Activated CD8-positive, alpha-beta memory T cell treated with anti-CD3 and anti-CD28 coated beads, Interleukin-2, amount 10 ng/mL, durations not matched to agents 7 days and 5 days (primary cell): Measurements from ENCODE around the gene RALGAPB. TPM values are rescaled to one million over a fixed set of nuclear protein-coding genes. Genes with fewer than 3 reads are reported as not detected.

Experiments used
- ATAC-seq: fragments of 150-1000 bp; cut with Tn5 transposase; one replicate; pipeline ENCODE4 v1.10.0; 2021; ENCODE audit warnings: moderate library complexity
- CTCF ChIA-PET: fragments of 350-600 bp; sonication (Branson Sonifier 250); formaldehyde crosslinking; loops from one replicate; lab custom pipeline; 2021; ENCODE audit warnings: antibody characterized with exemption; lab: Charles Lee
- DNase-seq: peaks from one replicate; pipeline ENCODE4 v3.0.0-alpha.2; 2020
- H3K27ac Mint-ChIP-seq: one replicate; pipeline ENCODE4 v1.8.0; 2021; ENCODE audit warnings: mild to moderate bottlenecking, mixed read lengths
- H3K27me3 Mint-ChIP-seq: one replicate; pipeline ENCODE4 v1.8.0; 2021; ENCODE audit warnings: mixed read lengths
- H3K36me3 Mint-ChIP-seq: one replicate; pipeline ENCODE4 v1.8.0; 2021; ENCODE audit warnings: mild to moderate bottlenecking, mixed read lengths
- H3K4me1 Mint-ChIP-seq: one replicate; pipeline ENCODE4 v1.8.0; 2021; ENCODE audit warnings: mixed read lengths
- H3K4me3 Mint-ChIP-seq: one replicate; pipeline ENCODE4 v1.8.0; 2021; ENCODE audit warnings: mild to moderate bottlenecking, moderate library complexity, mixed read lengths
- H3K9me3 Mint-ChIP-seq: one replicate; pipeline ENCODE4 v1.8.0; 2022; ENCODE audit warnings: low read depth, mixed read lengths
- total RNA-seq, 2 experiments: library from RNA; stranded (reverse); gene quantifications; one replicate each; pipeline ENCODE4 v1.2.3, GENCODE V29; 2021

Gene RALGAPB
- total RNA-seq, 2 experiments from 2014 or later, result 31.9 to 32.2 TPM

DNA sequence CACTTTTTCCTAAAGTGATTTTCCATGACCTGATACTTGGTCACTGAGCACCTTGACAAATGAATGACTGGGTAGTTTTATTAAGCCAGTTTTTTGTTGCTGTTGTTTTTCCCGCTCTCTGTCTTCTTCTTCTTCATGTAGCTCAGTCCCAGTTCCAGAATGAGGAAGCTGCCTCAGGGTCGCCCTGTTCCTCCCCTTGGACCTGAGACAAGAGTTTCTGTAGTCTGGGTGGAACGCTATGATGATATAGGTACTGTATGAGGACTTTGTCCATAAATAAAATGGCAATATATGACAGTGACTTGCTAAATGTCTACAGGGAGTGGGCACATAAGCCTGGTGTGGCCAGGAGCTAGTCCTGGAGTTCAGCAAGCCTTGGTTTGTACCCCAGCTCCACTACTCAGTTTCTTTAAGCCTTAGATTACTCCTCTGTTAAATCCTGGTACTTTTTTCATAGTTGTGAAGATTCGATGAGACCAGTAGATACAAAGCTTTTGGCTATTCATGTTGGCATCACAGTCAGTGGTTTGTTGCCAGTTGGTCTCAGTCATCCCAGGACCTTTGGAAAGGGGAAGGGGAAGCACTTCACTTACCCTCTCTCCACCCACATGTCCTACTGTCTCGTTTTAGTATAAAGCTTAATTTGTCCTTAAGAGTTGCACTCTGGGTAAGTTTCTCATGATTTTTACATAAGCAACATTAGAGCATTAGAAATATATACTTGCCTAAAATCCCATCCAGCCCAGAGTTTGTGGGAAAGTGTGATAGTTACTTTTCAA lies 97.3 kb downstream of the RALGAPB start:
- no peak overlapping the region for H3K4me3 Mint-ChIP-seq
- CTCF ChIA-PET, result no interaction called here
- DNase-seq (no peak), ATAC-seq (no peak)
- H3K27ac Mint-ChIP-seq, result no peak overlapping the region
- H3K27me3 Mint-ChIP-seq, result no peaks in the 10 kb centered on the region
- H3K4me1 Mint-ChIP-seq, result no peaks in the 10 kb centered on the region
- H3K36me3 Mint-ChIP-seq, result peaks cover 13% of the 10 kb centered on the region
- no peaks in the 10 kb centered on the region for H3K9me3 Mint-ChIP-seq

GRCh38 chr20:38573413-38573812 lies 100.8 kb downstream of the RALGAPB start:
- no peaks in the 10 kb centered on the region for H3K4me1 Mint-ChIP-seq

DNA sequence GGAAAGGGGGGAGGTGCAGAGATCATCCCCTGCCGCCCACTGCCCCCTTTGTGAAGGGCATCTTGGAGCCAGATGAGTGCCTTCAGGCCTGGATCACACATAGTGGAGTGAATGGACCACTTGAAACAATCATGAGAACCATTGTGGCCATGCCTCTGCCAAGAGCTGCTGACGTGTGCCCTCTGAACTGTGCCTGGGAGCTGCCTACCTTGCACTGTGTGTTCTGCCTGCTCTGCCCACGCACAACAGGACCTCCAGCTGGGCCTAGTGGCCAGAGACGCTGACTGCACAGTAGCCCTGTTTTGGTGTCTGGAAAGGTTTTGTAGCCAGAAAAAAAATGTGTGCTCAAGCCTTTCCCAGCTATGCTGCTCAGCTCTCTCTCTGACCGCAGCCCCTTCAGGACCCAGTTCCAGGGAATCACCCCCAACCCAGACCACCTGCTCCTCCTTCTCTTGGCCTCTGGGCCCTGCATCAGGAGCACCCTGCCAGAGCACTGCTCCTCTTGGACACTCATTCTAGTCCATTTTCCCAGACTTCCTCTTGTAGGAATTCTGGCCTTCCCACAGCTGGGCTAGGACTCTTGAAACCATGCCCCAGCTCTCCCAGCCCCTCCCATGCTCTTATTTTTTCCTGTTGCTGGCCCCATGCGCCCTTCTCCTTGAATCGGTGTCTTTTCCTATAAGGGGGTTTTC lies 106.7 kb downstream of the RALGAPB start:
- H3K27me3 Mint-ChIP-seq, result no peaks in the 10 kb centered on the region
- DNase-seq (no peak), ATAC-seq (no peak)
- H3K36me3 Mint-ChIP-seq, result peaks cover 12% of the 10 kb centered on the region
- no peak overlapping the region for H3K27ac Mint-ChIP-seq
- CTCF ChIA-PET, result no interaction called here
- H3K4me1 Mint-ChIP-seq, result no peaks in the 10 kb centered on the region
- H3K4me3 Mint-ChIP-seq, result no peak overlapping the region
- H3K9me3 Mint-ChIP-seq, result no peaks in the 10 kb centered on the region

More at GRCh38 chr20:38573413-38573812, 100.8 kb downstream of the RALGAPB start:
- Mint-ChIP-seq H3K36me3 (peaks cover 18% of the 10 kb centered on the region), H3K4me3 (no peak overlapping the region), H3K27ac (no peak overlapping the region), H3K27me3 (no peaks in the 10 kb centered on the region), H3K9me3 (no peaks in the 10 kb centered on the region)
- ATAC-seq, result no peak
- CTCF ChIA-PET, result no interaction called here
- DNase-seq, result no peak

DNA sequence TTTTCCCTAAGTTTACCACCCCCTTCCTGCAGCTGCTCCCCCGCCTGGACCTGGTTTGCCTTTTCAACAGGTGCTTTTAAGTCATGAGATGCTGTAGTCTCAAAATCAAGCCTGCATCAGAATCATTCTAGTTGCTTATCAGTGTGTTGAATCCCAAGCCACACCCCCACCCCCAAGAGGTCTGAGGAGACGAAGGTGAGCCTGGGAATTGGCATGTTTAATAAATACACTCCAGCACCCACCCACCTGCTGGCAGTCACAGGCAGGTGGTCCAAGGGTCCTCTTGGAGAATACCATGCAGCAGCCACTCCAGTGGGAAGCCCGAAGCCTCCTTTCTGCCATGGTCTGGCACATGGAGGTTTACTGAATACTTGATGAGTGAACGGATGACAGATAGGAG lies 107.3 kb downstream of the RALGAPB start:
- Mint-ChIP-seq H3K4me1 (no peaks in the 10 kb centered on the region), H3K4me3 (no peak overlapping the region), H3K9me3 (no peaks in the 10 kb centered on the region), H3K36me3 (peaks cover 6% of the 10 kb centered on the region), H3K27me3 (no peaks in the 10 kb centered on the region), H3K27ac (no peak overlapping the region)
- CTCF ChIA-PET, result no interaction called here
- DNase-seq (no peak), ATAC-seq (no peak)

- H3K27me3 Mint-ChIP-seq, result no peaks in the 10 kb centered on the region
- H3K9me3 Mint-ChIP-seq, result no peaks in the 10 kb centered on the region
- ATAC-seq (no peak), DNase-seq (no peak)
- H3K4me3 Mint-ChIP-seq, result no peak within 1 kb of the TSS
- H3K36me3 Mint-ChIP-seq, result no peaks in the 10 kb centered on the region
- no peak within 1 kb of the TSS for H3K27ac Mint-ChIP-seq
- CTCF ChIA-PET, result no interaction called here
- H3K4me1 Mint-ChIP-seq, result no peaks in the 10 kb centered on the region
Measured at GRCh38 chr20:38581013-38581412, 108.4 kb downstream of the RALGAPB start, which contains the start of gene ADIG. Gene ADIG, plus strand, starts transcription at chr20:38581197. Its CDS starts 54 bp downstream, at chr20:38581251.

- Mint-ChIP-seq H3K9me3 (no peaks in the 10 kb centered on the region), H3K4me1 (no peaks in the 10 kb centered on the region), H3K4me3 (no peak overlapping the region), H3K36me3 (no peaks in the 10 kb centered on the region), H3K27ac (no peak overlapping the region), H3K27me3 (no peaks in the 10 kb centered on the region)
- ATAC-seq, result no peak
- CTCF ChIA-PET, result no interaction called here
- no peak for DNase-seq
Measured at GRCh38 chr20:38581830-38582358, 109.3 kb downstream of the RALGAPB start.

GRCh38 chr20:38583306-38583705 lies 110.7 kb downstream of the RALGAPB start:
- CTCF ChIA-PET, result no interaction called here
- H3K27ac Mint-ChIP-seq, result no peak overlapping the region
- H3K27me3 Mint-ChIP-seq, result no peaks in the 10 kb centered on the region
- no peak overlapping the region for H3K4me3 Mint-ChIP-seq
- no peaks in the 10 kb centered on the region for H3K36me3 Mint-ChIP-seq
- ATAC-seq (no peak), DNase-seq (no peak)
- no peaks in the 10 kb centered on the region for H3K9me3 Mint-ChIP-seq
- no peaks in the 10 kb centered on the region for H3K4me1 Mint-ChIP-seq

DNA sequence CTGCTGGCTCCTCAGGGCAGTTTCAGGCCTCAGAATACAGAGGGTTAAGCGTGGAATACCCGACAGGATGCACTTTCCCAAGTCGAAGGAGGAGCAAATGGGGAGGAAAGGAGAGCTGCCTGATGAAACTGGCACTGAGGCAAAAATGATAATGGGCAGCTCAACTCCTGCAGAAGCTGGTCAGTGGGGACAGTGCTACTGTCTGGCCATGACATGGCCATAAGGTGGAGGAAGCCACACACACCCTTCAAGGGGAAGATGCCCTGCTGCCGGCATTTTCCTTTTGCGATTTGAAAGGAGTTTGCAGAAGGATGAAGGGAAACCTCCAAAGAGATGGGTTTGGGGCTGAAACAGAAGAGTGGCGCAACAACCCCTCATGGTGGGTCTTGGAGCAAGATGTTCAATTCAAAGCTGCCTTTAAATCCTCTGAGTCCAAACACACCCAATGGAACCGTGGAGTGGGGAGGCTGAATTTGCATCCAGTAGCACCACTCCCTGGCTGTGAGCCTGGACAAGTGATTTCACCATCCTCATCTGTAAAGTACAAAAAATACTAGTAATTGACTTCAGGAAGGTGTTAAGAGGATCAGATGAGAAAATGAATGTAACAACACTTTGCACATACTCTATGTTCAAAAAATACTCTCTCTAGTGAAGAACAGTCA lies 111.6 kb downstream of the RALGAPB start:
- Mint-ChIP-seq H3K27ac (no peak overlapping the region), H3K4me3 (no peak overlapping the region), H3K4me1 (no peaks in the 10 kb centered on the region), H3K9me3 (no peaks in the 10 kb centered on the region), H3K27me3 (no peaks in the 10 kb centered on the region), H3K36me3 (no peaks in the 10 kb centered on the region)
- CTCF ChIA-PET, result no interaction called here
- ATAC-seq (no peak), DNase-seq (no peak)

DNA sequence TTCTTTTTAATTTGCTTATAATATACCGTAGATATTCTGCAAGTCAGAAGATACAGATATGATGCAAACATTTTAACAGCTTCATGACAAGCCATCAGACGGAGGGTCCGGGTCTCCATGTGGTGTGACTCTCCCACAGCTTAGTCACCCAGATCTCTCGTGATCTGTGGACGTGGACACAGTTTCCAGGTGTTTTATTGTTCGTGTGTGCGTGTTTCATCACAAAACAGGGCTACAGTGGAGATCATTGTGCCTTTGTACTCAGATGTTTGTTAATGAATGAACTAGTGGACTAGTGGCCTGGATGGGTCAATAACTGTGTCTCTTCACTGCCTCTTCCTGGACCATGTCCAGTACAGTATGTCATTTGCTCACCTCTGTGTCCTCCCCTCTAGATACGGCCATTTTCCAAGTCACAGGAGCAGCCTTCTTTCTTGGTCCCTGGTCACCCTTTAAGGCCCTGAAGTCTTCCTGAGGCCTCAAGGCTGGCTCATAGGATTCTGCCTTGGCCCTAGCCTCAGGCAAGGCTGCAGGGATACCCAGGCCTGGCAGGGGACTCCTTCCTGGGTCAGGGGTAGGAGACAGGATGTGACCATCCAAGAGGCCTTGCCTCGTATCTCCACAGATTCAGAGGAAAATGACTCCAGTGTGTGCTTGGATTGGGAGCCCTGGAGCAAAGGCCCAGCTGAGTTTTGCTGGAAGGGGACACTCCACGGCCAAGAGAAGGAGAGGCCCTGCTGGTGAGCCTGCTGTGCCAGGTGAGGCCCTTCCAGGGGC lies 112.9 kb downstream of the RALGAPB start:
- CTCF ChIA-PET, result no interaction called here
- Mint-ChIP-seq H3K36me3 (no peaks in the 10 kb centered on the region), H3K4me3 (no peak overlapping the region), H3K27ac (no peak overlapping the region), H3K9me3 (no peaks in the 10 kb centered on the region), H3K4me1 (no peaks in the 10 kb centered on the region), H3K27me3 (no peaks in the 10 kb centered on the region)
- ATAC-seq (no peak), DNase-seq (no peak)

DNA sequence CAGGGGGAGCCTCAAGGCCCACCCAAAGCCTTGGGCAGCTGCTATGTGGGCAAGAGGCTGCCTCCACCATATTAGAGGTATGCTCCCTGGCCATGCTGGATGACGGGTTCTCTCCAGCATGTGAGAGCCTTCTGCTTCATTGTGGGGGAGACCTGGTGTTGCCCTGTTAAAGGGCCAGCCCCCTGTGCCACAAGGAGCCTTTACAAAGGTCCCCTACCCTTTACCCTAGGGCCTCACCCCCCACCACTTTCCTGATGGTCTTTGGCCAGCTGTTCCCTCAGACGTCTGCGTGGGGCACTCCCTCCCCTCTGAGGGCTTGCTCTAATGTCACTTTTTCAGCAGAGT lies 113.5 kb downstream of the RALGAPB start:
- Mint-ChIP-seq H3K4me1 (no peaks in the 10 kb centered on the region), H3K9me3 (no peaks in the 10 kb centered on the region), H3K36me3 (no peaks in the 10 kb centered on the region), H3K4me3 (no peak overlapping the region), H3K27ac (no peak overlapping the region), H3K27me3 (no peaks in the 10 kb centered on the region)
- DNase-seq (no peak), ATAC-seq (no peak)
- CTCF ChIA-PET, result no interaction called here

GRCh38 chr20:38588303-38588702 lies 115.7 kb downstream of the RALGAPB start:
- H3K27ac Mint-ChIP-seq, result no peak overlapping the region
- no peaks in the 10 kb centered on the region for H3K4me1 Mint-ChIP-seq
- no peaks in the 10 kb centered on the region for H3K9me3 Mint-ChIP-seq
- DNase-seq, result no peak
- H3K4me3 Mint-ChIP-seq, result no peak overlapping the region
- H3K36me3 Mint-ChIP-seq, result no peaks in the 10 kb centered on the region
- no peak for ATAC-seq
- CTCF ChIA-PET, result no interaction called here
- no peaks in the 10 kb centered on the region for H3K27me3 Mint-ChIP-seq

DNA sequence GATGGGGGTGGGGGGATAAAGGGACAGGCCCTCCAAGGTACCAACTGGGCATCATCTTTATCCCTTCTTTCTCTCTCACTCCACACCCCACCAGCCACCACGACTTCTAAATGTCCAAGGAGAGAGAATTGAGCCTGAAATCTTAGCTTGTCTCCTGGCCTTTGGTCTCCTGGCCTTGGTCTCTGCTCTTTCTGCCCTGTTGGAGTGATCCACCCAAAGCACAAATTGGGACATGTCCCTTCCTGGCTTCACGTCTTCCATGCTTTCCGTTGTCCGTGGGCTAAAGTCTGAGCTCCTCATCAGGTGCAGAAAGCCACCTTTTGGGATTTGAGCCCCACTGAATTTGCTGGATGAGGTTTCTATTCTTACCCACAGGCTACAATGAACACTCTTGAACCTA lies 116.7 kb downstream of the RALGAPB start:
- no peak for ATAC-seq
- no peaks in the 10 kb centered on the region for H3K4me1 Mint-ChIP-seq
- H3K9me3 Mint-ChIP-seq, result no peaks in the 10 kb centered on the region
- H3K36me3 Mint-ChIP-seq, result no peaks in the 10 kb centered on the region
- no peak overlapping the region for H3K27ac Mint-ChIP-seq
- CTCF ChIA-PET, result no interaction called here
- H3K27me3 Mint-ChIP-seq, result no peaks in the 10 kb centered on the region
- H3K4me3 Mint-ChIP-seq, result no peak overlapping the region
- no peak for DNase-seq

DNA sequence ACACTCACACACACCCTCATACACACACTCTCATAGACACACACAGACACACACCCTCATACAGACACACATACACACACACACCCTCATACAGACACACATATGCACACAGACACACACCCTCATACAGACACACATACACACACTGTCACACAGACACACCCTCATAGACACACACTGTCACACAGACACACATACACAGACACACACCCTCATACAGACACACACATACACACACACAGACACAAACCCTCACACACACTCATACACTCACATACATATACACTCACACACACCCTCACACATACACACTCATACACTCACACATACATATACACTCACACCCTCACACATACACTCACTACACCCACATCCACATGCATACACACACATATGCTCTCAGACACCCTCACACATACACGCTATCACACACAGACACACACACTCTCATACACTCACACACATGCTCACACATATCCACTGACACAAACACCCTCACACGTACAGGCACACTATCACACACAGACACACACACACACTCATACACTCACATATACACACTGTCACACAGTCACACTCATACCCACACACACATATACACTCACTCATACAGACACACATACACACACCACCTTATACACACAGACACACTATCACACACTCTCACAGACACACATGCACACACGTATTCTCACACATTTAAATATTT lies 117.5 kb downstream of the RALGAPB start:
- H3K9me3 Mint-ChIP-seq, result no peaks in the 10 kb centered on the region
- no peaks in the 10 kb centered on the region for H3K36me3 Mint-ChIP-seq
- no peak overlapping the region for H3K27ac Mint-ChIP-seq
- CTCF ChIA-PET, result no interaction called here
- DNase-seq (no peak), ATAC-seq (no peak)
- H3K4me3 Mint-ChIP-seq, result no peak overlapping the region
- no peaks in the 10 kb centered on the region for H3K4me1 Mint-ChIP-seq
- H3K27me3 Mint-ChIP-seq, result no peaks in the 10 kb centered on the region
